Erythroblast (primary cell): Measurements from ENCODE around the gene ZCWPW1.

Experiments
- GATA1 ChIP-seq: IDR thresholded peaks from 2 replicates; pipeline ENCODE4 v1.6.1; 2011; ENCODE audit warnings: low read depth, mild to moderate bottlenecking, control low read depth, low read length, moderate library complexity
- POLR2A ChIP-seq: IDR thresholded peaks from 2 replicates; pipeline ENCODE4 v1.6.1; 2011; ENCODE audit warnings: mild to moderate bottlenecking, low read length

GRCh38 chr7:100452513-100452912, 24.0 kb upstream of the ZCWPW1 start:
- no peak for TF ChIP-seq POLR2A
- TF ChIP-seq GATA1, result no peak
